ENCODE data around the gene KIF19. TPM values are rescaled to one million over a fixed set of nuclear protein-coding genes. Genes with fewer than 3 reads are reported as not detected.

The KIF19 gene
- total and polyA plus RNA-seq, 2 of the 8 experiments (the other 6 are each of a cell fraction or from before 2014, with no cell fraction given) = 0.52 to 0.77 TPM

DNA sequence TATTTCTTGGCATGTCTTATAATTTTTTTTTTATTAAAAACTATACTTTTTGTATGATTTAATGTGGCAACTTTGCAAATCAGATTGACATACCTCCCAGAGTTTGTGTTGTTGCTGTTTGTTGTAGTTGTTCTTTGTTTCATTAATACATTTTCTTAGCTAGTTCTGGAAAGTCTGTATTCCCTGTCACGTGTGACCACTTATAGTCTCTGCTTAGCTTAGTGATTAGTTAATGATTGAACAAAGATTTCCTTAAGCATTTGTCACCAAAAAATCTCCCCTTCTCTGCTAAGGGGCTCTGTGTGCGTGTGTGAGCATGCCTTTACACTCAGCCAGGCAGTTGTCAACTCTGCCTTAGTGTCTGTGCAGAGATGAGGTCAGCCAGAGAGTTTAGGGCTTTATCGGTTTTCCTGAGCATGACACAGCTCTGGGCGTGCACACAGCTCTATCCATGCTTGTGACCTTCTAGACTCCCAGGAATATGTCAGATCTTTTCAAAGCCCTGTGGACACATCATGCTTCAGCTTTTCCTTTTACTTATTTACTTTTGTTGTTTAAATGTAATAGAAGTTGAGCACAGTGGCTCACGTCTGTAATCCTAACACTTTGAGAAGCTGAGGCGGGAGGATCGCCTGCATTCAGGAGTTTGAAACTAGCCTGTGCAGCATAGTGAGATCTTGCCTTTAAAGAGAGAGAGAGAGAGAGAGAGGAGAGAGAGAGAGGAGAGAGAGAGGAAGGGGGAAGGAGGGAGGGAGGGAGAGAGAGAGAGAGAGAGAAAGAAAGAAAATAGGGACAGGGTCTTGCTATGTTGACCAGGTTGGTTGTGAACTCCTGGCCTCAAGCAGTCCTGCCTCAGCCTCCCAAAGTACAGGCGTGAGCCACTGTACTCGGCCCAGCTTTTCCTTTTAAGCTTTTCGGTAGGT, 30.1 kb upstream of the KIF19 start (continued):
- TF ChIP-seq RAD21 (IDR thresholded peaks at IDR 0.05 in 1 of 2, conservative IDR thresholded peaks at IDR 0.05 in 1 of 2; ENCODE audit: low read depth in 2 of 2, low read length in 2 of 2) (no peak), JUN (IDR thresholded peaks at IDR 0.05; ENCODE audit: low read depth, low read length) (no peak), TEAD4 (IDR thresholded peaks at IDR 0.05; ENCODE audit: low read depth, low read length) (no peak), SUZ12 (IDR thresholded peaks at IDR 0.05; ENCODE audit: low read length) (no peak), TAF7 (optimal IDR thresholded peaks at IDR 0.05; ENCODE audit: borderline replicate concordance, low read depth, low read length) (no peak), TAF1 (IDR thresholded peaks at IDR 0.05; ENCODE audit: low read depth, low read length) (no peak), FOSL1 (IDR thresholded peaks at IDR 0.05; ENCODE audit: insufficient read depth, low read depth, low read length) (no peak), MAFK (IDR thresholded peaks at IDR 0.05; ENCODE audit: low read depth, low read length) (no peak)

Data from H1 (cell line).